Measurements from ENCODE around the gene MAN2B2.

MAN2B2 gene

DNA sequence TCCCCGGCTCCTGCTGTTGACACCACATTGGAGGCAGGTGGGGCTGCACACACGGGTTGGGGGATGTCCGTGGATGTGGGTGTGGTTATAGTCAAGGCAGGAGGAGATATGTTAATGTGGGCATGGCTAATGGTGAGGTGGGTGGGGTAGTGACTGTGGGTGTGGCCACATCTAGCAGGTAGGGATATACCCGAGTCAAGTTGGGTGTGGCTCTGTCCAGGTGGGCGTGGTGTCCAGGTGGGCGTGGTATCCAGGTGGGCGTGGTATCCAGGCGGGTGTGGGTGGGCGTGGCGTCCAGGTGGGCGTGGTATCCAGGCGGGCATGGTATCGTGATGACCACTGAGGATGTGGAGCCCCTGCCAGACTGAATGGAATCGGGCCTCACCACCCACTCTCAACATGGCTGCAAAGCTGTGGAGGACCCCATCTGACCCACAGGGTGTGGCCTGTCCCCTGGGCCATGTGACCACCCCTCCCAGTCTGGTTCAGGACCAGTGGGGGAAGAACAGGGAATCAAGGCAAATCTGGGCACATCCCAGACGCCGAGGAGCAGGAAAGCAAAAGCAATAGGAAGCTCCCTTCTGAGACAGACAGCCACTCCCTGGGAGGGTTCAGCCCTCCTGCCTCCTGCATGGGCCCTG, 21.0 kb downstream of the MAN2B2 start:
- DNase-seq (ENCODE audit: low read depth) = no peak

DNA sequence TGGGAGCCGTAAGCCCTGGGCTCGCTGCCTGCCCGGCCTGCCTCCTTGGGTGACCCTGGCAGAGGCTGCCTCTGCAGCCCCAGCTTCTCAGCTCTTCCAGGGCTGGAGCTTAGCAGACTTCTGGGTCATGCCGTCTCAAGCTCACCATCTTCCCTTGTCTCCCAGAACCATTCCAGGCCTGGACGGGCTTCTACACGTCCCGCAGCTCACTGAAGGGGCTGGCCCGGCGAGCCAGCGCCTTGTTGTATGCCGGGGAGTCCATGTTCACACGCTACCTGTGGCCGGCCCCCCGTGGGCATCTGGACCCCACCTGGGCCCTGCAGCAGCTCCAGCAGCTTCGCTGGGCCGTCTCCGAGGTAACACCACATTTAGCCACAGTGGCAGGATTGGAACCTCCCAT, 22.0 kb downstream of the MAN2B2 start:
- no peak for DNase-seq (ENCODE audit: low read depth)

DNA sequence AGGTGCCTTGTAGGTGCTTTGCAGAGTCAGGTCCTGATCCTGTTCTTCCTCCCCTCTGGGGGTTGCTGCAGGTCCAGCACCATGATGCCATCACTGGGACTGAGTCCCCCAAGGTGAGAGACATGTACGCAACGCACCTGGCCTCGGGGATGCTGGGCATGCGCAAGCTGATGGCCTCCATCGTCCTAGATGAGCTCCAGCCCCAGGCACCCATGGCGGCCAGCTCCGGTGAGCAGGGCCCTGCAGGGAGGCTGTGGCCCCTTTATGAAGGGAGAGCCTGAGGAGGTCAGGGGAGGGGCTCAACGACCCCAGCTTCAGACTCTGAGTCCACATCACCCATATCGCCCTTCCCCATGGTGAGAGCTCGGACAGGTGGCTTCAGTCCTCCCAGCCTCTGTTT, 23.1 kb downstream of the MAN2B2 start:
- no peak for DNase-seq (ENCODE audit: low read depth)

DNA sequence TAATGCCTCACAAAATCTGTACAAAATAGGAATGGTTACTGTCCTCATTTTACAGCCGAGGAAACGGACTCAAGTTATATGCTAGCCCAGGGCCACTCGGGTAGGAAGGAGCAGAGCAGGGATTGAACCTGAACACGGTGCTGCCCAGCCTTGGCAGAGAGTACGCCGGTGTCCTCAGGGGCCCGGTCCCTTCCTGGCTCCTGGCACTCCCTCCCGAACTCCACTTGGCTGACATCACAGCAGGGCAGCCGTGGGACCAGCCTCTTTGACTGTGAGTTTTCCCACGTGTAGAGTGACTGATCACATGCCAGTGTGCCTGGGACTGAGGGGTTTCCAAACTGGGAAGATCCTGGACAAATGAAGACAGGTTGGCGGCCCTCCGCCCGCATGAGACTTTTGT, 23.7 kb downstream of the MAN2B2 start:
- DNase-seq (ENCODE audit: low read depth) = no peak

DNA sequence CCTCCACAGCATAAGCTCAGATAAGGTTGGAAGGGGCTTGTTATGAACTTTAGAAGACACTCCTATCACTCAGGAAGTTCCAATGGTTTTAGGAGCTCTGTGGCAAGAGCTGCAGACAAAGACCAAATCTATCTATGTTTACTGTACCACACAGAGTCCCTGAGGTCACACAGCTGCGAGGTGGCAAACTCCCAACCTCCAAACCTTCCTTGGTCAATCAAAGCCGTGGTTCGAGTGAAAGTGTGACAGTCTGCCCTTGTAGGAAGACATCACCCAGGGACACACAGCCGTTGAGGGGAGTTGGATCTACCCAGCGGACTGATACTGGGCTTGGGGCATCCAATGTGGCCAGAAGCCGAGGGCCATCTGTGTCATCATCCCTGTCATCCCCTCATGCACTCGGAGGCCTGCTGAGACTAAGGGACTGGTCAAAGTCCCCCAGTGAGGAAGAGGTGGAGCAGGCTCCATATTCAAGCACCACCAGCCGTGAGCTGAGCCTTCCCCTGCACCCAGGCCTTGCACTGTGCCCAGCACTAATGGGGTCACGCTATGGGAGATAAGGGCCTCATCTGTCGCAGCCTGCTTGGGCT, 26.8 kb downstream of the MAN2B2 start:
- no peak for DNase-seq (ENCODE audit: low read depth)

DNA sequence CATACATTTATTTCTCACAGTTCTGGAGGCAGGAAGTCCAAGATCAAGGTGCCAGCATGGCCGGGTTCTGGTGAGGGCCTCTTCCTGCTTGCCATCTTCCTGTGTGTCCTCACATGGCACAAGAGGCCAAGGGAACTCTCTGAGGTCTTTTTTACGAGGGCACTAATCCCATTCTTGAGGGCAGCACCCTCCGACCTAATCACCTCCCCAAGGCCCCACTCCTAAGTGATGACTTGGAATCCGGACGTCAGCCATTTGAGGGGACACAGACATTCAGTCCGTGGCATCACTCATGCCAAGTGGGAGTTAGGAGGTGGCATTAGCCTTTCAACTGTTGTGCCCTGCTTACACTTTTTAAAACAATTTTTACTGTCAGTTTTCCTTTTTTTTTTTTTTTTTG, 27.3 kb downstream of the MAN2B2 start:
- DNase-seq (ENCODE audit: low read depth) = no peak

DNA sequence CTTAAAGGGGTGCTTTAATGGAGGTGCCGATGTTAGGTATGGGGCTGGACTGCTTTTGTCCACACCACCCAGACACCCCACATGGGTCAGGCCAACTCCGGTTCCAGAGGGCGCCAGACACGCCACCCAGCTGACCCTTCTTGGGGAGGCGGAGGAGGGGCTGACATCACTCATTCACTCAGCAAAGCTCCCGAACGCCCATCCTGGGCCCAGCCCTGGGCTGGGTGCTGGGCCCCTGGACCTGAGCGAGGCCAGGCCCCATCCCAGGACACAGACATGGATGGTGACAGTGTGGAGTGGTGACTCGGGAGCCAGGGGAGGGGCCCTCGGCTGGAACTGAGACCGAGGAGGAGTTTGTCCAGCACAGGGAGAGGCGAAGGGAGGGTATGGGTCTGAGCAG, 28.1 kb downstream of the MAN2B2 start:
- no peak for DNase-seq (ENCODE audit: low read depth)

DNA sequence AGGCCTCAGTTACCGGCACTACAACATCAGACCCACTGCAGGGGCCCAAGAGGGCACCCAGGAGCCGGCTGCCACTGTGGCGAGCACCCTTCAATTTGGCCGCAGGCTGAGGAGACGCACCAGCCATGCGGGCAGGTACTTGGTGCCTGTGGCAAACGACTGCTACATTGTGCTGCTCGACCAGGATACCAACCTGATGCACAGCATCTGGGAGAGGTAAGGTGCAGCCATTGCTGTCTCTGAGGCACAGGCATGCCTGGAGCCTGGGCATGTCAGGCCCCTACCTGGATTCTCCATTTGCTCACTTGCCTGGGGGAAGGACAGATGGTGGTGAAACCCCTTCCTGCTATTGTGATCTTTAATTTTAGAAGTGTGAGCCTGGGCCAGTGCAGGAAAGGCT, 30.1 kb downstream of the MAN2B2 start:
- no peak for DNase-seq (ENCODE audit: low read depth)

DNA sequence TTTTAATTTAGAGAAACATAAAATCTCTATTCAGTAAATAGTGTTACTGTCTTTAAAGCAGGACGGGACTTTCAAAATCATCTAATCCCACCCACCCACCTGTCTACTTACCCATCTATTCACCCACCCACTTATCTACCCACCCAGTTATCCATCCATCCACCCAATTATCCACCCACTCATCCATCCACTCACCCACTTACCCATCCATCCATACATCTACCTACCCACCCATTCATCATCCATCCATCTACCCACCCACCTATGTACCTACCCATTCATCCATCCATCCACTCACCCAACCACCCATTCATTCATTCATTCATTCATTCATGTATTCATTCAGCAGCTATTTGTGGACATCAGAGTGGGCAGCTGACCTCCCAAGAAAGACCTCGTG, 30.6 kb downstream of the MAN2B2 start:
- DNase-seq (ENCODE audit: low read depth) = no peak

DNA sequence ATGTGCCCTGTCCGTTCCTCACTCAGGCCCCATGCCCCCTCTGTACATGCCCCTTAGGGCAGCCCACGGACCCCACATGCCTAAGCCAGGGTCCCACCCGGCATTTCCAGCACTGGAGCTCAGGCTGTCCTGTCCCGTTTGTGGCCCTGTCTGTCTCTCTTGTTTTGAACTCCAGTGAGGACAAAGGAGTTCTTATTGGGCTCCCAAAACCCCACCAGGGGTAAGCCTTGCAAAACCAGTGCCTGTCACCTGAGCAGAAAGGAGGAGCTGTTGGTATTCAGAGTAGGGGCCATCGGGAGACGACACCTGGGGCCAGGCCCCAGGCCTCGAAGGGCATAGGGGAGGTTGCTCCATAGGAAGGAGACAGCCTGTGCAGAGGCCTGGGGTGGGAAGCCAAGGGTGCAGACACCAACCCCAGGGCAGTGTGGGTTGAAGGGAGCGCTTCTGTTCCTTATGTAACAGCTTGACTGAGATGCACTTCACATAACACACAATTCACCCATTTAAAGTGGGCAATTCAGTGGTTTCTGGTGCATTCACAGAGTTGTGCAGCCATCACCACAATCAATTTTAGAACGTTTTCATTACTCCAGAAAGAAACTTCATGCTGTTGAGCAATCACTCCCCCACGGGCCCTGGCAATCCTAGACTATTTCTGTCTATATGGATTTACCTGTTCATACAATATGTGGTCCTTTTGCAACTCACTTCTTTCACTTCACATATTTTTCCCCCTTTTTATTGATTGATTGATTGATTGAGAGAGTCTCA, 31.7 kb downstream of the MAN2B2 start:
- no peak for DNase-seq (ENCODE audit: low read depth)

DNA sequence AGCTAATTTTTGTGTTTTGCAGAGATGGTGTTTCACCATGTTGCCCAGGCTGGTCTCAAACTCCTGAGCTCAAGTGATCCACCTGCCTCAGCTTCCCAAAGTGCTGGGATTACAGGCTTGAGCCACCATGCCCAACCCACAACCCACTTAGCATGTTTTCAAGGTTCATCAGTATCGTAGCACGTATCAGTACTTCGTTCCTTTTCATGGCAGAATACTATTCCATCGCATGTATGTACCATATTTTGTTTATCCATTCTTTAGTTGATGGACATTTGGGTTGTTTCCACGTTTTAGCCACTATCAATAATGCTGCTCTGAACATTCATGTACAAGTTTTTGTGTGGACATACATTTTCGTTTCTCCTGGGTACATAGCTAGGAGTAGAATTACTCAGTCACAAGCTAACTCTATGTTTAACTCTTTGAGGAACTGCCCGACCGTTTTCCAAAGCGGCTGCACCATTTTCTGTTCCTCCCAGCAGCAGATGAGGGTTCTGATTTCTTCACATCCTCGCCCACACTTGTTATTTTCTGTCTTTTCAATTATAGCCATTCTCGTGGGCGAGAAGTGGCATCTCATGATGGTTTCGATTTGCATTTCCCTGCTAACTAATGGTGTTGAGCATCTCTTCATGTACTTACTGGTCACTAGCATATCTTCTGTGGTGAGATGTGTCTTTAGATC, 32.5 kb downstream of the MAN2B2 start:
- no peak for DNase-seq (ENCODE audit: low read depth)

DNA sequence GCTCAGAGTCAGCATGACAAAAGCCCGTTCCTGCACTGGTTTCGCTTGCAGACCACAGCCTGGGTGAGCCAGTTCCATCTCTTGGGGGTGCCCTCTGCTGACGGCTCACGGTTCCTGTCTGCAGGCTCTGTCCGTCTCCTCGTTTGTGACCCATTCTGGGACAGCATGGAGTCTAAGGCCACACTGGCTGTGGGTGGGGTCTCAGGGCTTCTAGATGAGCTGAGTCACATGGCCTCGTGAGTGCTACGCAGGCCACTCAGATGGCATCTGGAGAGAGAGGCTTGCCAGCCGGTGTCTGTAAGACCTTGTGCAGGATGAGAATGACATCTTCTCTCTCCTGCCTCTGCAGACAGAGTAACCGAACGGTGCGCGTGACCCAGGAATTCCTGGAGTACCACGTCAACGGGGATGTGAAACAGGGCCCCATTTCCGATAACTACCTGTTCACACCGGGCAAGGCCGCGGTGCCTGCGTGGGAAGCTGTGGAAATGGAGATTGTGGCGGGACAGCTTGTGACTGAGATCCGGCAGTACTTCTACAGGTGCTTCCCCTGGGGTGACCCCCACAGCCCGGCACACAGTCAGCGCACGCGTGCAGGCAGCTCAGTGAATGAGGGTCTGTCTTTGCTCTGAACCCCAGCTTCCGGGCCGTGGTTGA, 33.9 kb downstream of the MAN2B2 start:
- no peak for DNase-seq (ENCODE audit: low read depth)

DNA sequence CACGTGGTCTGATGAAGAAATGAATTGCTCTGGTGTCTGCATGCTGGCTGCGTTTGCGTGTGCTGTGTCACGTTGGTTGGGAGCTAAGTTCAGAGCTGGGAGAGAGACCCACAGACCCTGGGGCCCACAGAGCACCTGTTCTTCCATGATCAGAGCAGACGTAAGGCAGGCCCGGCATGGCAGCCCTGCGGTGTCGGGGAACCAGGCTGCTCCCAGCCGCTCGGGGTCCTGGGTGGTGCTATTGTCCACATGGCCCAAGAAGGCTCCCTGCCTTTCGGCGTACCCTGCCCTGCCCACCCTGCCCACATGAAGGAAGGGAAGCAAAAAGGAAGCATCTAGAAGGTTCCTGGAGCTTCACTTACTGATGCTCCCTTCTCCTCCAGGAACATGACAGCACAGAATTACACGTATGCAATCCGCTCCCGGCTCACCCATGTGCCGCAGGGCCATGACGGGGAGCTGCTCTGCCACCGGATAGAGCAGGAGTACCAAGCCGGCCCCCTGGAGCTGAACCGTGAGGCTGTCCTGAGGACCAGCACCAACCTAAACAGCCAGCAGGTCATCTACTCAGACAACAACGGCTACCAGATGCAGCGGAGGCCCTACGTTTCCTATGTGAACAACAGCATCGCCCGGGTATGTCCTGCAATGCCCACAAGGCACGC, 34.6 kb downstream of the MAN2B2 start:
- DNase-seq (ENCODE audit: low read depth) = no peak

DNA sequence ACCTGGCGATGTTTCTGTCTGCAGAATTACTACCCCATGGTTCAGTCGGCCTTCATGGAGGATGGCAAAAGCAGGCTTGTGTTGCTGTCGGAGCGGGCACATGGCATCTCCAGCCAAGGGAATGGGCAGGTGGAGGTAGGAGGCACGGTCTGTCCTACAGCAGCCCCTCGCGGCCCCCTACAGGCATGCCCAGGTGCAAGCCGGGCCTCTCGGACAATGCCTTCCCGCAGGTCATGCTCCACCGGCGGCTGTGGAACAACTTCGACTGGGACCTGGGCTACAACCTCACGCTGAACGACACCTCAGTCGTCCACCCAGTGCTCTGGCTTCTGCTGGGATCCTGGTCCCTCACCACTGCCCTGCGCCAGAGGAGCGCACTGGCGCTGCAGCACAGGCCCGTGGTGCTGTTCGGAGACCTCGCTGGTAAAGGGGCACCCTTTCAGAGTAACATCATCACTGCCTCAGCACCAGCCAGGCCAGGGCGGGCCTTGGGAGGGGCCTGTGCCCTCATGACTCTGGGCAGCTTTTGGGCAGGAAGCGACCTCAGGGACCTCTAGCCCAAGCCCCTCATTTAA, 36.0 kb downstream of the MAN2B2 start:
- DNase-seq (ENCODE audit: low read depth) = no peak

DNA sequence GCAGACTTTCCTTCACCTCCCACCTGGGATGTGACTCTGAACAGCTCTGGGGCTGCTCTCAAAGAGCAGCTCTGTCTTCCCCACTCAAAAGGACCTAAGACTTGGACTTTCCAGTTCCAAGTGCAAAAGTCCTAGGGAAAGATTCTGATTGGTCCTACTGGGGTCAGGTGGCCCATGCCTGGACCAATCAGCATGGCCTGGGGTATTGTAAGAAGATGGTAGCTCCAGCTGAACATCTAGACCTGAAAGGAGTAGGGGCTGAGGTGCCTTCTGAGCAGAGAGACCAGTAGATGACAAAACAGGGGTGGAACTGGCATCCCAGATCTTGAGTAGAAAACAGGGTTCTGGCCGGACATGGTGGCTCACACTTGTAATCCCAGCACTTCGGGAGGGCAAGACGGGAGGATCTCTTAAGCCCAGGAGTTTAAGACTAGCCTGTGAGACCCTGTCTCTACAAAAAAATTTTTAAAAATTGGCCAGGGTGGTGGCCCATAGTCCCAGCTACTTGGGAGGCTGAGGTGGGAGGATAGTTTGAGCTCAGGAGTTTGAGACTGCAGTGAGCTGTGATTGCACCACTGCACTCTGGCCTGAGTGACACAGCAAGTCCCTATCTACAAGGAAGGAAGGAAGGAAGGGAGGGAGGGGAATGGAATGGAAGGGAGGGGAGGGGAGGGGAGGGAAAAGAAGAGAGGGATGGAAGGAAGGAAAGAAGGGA, 38.1 kb downstream of the MAN2B2 start:
- no peak for DNase-seq (ENCODE audit: low read depth)

DNA sequence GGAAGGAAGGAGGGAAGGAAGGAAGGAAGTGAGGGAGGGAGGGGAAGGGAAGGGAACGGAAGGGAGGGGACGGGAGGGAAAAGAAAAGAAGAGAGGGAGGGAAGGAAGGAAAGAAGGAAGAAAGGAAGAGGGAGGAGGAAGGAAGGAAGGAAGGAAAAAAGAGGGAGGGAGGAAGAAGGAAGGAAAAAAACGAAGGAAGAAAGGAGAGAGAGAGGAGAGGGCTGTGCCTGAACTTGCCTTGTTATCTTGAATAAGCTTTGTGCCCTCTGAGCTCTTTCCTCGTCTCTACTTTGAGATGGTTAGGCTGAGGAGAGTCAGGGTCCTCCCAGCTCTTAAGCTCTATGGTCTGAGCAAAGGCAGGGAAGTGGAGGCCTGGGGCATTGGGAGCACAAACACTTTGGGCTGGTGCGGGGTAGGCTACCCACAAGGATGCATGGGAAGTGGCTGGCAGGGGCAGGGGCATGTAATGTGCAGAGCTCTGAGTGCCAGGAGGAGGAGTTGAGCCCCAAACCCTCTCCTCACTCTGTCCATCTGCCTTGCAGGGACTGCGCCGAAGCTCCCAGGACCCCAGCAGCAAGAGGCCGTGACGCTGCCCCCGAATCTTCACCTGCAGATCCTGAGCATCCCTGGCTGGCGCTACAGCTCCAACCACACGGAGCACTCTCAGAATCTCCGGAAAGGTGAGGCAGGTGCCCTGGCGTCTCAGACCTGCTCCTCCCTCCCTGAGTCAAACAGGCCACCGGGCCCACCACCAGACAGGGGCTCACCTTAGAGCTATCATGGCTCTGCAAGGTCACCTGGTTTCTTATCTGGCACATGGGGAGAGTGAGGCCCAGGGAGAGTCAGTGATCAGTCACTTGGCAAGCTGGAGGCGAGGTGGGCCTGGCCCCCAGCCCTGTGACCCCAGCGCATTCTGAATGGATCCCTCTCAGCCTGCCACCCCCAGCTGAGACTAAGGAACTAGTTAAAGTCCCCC, 39.0 kb downstream of the MAN2B2 start:
- DNase-seq (ENCODE audit: low read depth) = no peak

DNA sequence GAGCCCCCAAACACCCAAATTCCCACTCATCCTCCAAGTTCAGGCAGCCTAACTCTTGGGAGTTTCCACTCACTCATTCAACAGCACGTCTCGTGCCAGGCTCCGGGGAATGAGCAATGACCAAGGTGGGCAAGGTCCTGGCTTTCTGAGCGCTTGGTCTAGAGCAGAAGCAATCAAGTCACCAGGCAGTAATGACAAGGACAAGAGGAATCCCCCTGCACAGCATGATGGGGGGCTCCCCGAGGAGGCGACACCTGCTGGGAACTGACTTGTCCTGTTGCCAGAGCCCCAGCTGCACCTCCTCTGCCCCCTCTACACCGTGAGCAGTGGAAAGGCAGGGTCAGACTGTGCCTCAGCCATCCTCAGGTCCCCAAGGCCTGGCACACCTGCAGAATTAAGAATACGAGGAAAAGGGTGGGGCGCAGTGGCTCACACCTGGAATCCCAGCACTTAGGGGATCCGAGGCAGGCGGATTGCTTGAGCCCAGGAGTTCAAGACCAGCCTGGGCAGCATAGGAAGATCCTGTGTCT, 39.8 kb downstream of the MAN2B2 start:
- DNase-seq (ENCODE audit: low read depth) = no peak

DNA sequence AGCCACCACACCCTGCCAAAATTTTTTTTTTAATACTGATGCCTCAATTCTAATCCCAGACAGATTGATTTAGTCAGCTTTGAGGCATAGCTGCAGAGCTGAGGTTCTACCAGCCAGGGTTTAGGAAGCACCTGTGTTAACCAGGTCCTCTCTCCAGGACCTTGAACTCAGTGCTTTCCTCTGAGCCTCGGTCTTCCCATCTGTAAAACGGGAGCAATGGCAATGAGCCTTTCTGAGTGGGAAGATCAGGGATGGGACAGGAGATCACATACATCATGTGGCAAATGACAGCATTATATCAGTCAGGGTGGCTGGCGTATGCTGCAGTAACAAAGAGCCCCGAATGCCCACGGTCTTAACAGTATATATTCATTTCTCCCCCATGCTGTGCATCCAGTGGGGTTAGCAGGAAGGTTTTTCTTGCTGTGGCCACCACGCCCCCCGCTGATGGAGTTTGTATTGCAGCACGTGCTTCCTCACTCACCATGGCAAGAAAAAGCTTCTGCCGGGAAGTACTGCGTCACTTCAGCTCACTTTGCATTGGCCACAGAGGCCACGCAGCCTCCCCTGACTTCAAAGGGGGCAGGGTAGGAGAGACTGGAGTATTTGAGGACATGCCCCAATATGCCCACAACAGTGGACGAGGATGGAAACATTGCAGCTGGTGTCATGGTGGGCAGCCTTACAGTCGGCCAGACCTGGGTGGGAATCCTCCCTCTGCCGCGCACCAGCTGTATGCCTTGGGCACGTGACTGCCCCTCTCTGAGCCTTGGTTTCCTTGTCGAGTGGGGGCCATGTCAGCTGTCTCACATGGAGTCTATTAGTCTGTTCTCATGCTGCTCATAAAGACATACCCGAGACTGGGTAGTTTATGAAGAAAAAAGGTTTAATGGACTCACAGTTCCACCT, 41.4 kb downstream of the MAN2B2 start:
- DNase-seq (ENCODE audit: low read depth) = no peak

All from CMK (cell line).